Gastroesophageal sphincter (tissue), 4 donors: ENCODE results near the gene PTH2. TPM values are rescaled to one million over a fixed set of nuclear protein-coding genes. Genes with fewer than 3 reads are reported as not detected.

Source experiments
- ATAC-seq: fragments of 150-250 bp; one replicate; pipeline ENCODE4 v1.9.1; 2016; ENCODE audit warnings: mild to moderate bottlenecking, moderate library complexity
- H3K27ac ChIP-seq, 4 donors: fragments of 200-600 bp; sonication (generic) in 3 of 4; 1 replicate in 3 of 4; 2 replicates in 1 of 4; pipeline ENCODE4 v1.5.1; 2016 to 2019
- H3K27me3 ChIP-seq: fragments of 200-600 bp; sonication (generic); one replicate; pipeline ENCODE4 v1.5.1; 2019
- H3K36me3 ChIP-seq, 2 donors: fragments of 200-600 bp; sonication (generic); one replicate each; pipeline ENCODE4 v1.5.1; 2019; ENCODE audit warnings: control low read depth in 1 of 2
- H3K4me1 ChIP-seq, 3 donors: fragments of 200-600 bp; sonication (generic); 1 replicate in 2 of 3; 2 replicates in 1 of 3; pipeline ENCODE4 v1.5.1; 2016 to 2019; ENCODE audit warnings: control low read depth in 2 of 3
- H3K4me3 ChIP-seq, 2 donors: fragments of 200-600 bp; sonication (generic); one replicate each; pipeline ENCODE4 v1.5.1; 2019; ENCODE audit warnings: mild to moderate bottlenecking in 1 of 2, moderate library complexity in 1 of 2
- H3K9me3 ChIP-seq, 3 donors: fragments of 200-600 bp; sonication (generic); one replicate each; pipeline ENCODE4 v1.5.1; 2017 to 2019; ENCODE audit warnings: control low read depth in 2 of 3
- CTCF ChIP-seq, 4 experiments: fragments of 200-600 bp in 2 of 4; fragments of 450-650 bp in 2 of 4; sonication (generic) in 1 of 4; IDR thresholded peaks; one replicate each; pipeline ENCODE4 v1.5.1; 2017 to 2019; ENCODE audit warnings: antibody characterized with exemption in 4 of 4, mild to moderate bottlenecking in 2 of 4, moderate library complexity in 2 of 4
- EP300 ChIP-seq: sonication (generic); formaldehyde crosslinking; IDR thresholded peaks from one replicate; pipeline ENCODE4 v1.6.1; 2017; ENCODE audit warnings: antibody characterized with exemption, mild to moderate bottlenecking
- POLR2A ChIP-seq, 2 donors: fragments of 450-650 bp; IDR thresholded peaks; one replicate each; pipeline ENCODE4 v1.6.1; 2017; ENCODE audit warnings: antibody characterized with exemption in 2 of 2, mild to moderate bottlenecking in 2 of 2, moderate library complexity in 1 of 2
- POLR2AphosphoS5 ChIP-seq: sonication (generic); formaldehyde crosslinking; IDR thresholded peaks from one replicate; pipeline ENCODE4 v1.6.1; 2017; ENCODE audit warnings: antibody characterized with exemption
- WGBS, 2 donors: methylation state at CpG; one replicate each; pipeline ENCODE4 v1.1.5; 2018; ENCODE audit warnings: low coverage in 1 of 2; 5-methylcytosine and 5-hydroxymethylcytosine counted together
- total RNA-seq, 4 donors: library from RNA; depleted of rRNA; stranded (reverse); fragments of >200 nt; gene quantifications; one replicate each; pipeline ENCODE4 v1.1.0, GENCODE V29; 2016

The PTH2 gene
- total RNA-seq, 4 donors from 2014 or later: not detected

GRCh38 chr19:49442771-49443365 lies 19.6 kb upstream of the PTH2 start:
- TF ChIP-seq POLR2AphosphoS5: no peak
- TF ChIP-seq EP300: no peak
- TF ChIP-seq CTCF (IDR thresholded peaks at IDR 0.05): no peak
- TF ChIP-seq POLR2A (IDR thresholded peaks at IDR 0.05): no peak
- Histone ChIP-seq H3K27ac (peak overlapping the region in 3 of 4 donors; percentile 77 to 82 (median 82)), H3K9me3 (no peaks in the 10 kb centered on the region), H3K27me3 (peaks cover 54% of the 10 kb centered on the region), H3K4me1 (peaks cover 0 to 35% (median 8%) of the 10 kb centered on the region in 3 donors), H3K36me3 (peaks cover 0 to 18% of the 10 kb centered on the region in 2 donors), H3K4me3 (peak overlapping the region; percentile 31 to 67)
- WGBS, 2 donors: 6% methylated on average over 12 of the region's 43 CpGs; no CpG with 5 or more reads in 1 of the 2 donors
- ATAC-seq: peak; percentile 79

- Histone ChIP-seq H3K4me3 (peak overlapping the region in 1 of 2 donors; percentile 67), H3K9me3 (no peaks in the 10 kb centered on the region), H3K27me3 (peaks cover 59% of the 10 kb centered on the region), H3K27ac (peak overlapping the region in 3 of 4 donors; percentile 77 to 82 (median 82)), H3K36me3 (peaks cover 0 to 13% of the 10 kb centered on the region in 2 donors), H3K4me1 (peaks cover 0 to 31% (median 5%) of the 10 kb centered on the region in 3 donors)
- WGBS, 2 donors: 5 to 18% methylated on average over 4 to 11 of the region's 11 CpGs
- peak; percentile 27 for ATAC-seq
- no peak for TF ChIP-seq EP300
- TF ChIP-seq POLR2A (IDR thresholded peaks at IDR 0.05): no peak
- no peak for TF ChIP-seq POLR2AphosphoS5
- no peak for TF ChIP-seq CTCF (IDR thresholded peaks at IDR 0.05)
Observed at GRCh38 chr19:49442354-49442753, 19.1 kb upstream of the PTH2 start.

- peaks cover 63% of the 10 kb centered on the region for H3K27me3 ChIP-seq
- peak overlapping the region in 1 of 2 donors; percentile 67 for H3K4me3 ChIP-seq
- TF ChIP-seq EP300 (no peak), CTCF (IDR thresholded peaks at IDR 0.05) (no peak), POLR2AphosphoS5 (no peak), POLR2A (IDR thresholded peaks at IDR 0.05) (no peak)
- peak overlapping the region in 3 of 4 donors; percentile 77 to 82 (median 82) for H3K27ac ChIP-seq
- WGBS, 2 donors: 12 to 16% methylated on average over 10 to 14 of the region's 14 CpGs
- peaks cover 0 to 9% of the 10 kb centered on the region in 2 donors for H3K36me3 ChIP-seq
- peaks cover 0 to 31% (median 5%) of the 10 kb centered on the region in 3 donors for H3K4me1 ChIP-seq
- H3K9me3 ChIP-seq: no peaks in the 10 kb centered on the region
- no peak for ATAC-seq
Observed at GRCh38 chr19:49441960-49442350, 18.7 kb upstream of the PTH2 start.

GRCh38 chr19:49441210-49441959 lies 18.1 kb upstream of the PTH2 start, which contains the start of gene SLC17A7:
Gene SLC17A7, minus strand, starts transcription at chr19:49441527. Its CDS starts 148 bp downstream, at chr19:49441379.
- ATAC-seq: peak; percentile 26
- WGBS, 2 donors: 5 to 9% methylated on average over 13 of the region's 56 CpGs
- TF ChIP-seq POLR2AphosphoS5: no peak
- TF ChIP-seq CTCF (IDR thresholded peaks at IDR 0.05): no peak
- TF ChIP-seq EP300: no peak
- TF ChIP-seq POLR2A (IDR thresholded peaks at IDR 0.05): no peak
- peak within 1 kb of the TSS in 3 of 4 donors; percentile 77 to 82 (median 82) for H3K27ac ChIP-seq
- H3K36me3 ChIP-seq: peaks cover 0 to 4% of the 10 kb centered on the region in 2 donors
- peak within 1 kb of the TSS in 1 of 2 donors; percentile 67 for H3K4me3 ChIP-seq
- peaks cover 69% of the 10 kb centered on the region for H3K27me3 ChIP-seq
- no peaks in the 10 kb centered on the region for H3K9me3 ChIP-seq
- peaks cover 0 to 31% (median 5%) of the 10 kb centered on the region in 3 donors for H3K4me1 ChIP-seq
